Mesothelial cell of epicardium (in vitro differentiated cells): Measurements from ENCODE around the gene PARD3. TPM values are rescaled to one million over a fixed set of nuclear protein-coding genes. Genes with fewer than 3 reads are reported as not detected.
A peak's percentile ranks its signal among the peaks of the same experiment; 100 is the strongest.

ENCODE experiments used
- DNase-seq, 2 experiments: peaks; one replicate each; pipeline ENCODE4 v3.0.0; 2021; ENCODE audit warnings: low spot score in 2 of 2; ENCODE audit not compliant: unreplicated experiment in 2 of 2
- H3K27ac Mint-ChIP-seq: 2 replicates; pipeline ENCODE4 v1.8.0; 2021; ENCODE audit warnings: mixed read lengths
- H3K27me3 Mint-ChIP-seq: 2 replicates; pipeline ENCODE4 v1.8.0; 2021; ENCODE audit warnings: low read depth, mixed read lengths
- H3K36me3 Mint-ChIP-seq: 2 replicates; pipeline ENCODE4 v1.8.0; 2021; ENCODE audit warnings: mixed read lengths
- H3K4me1 Mint-ChIP-seq: 2 replicates; pipeline ENCODE4 v1.8.0; 2021; ENCODE audit warnings: mixed read lengths
- H3K4me3 Mint-ChIP-seq: 2 replicates; pipeline ENCODE4 v1.8.0; 2021; ENCODE audit warnings: mild to moderate bottlenecking, moderate library complexity, mixed read lengths
- H3K9me3 Mint-ChIP-seq: 2 replicates; pipeline ENCODE4 v1.8.0; 2021; ENCODE audit warnings: mixed read lengths
- CTCF ChIP-seq: fragments of 200-600 bp; sonication (generic); IDR thresholded peaks from one replicate; pipeline ENCODE4 v1.5.0; 2021; ENCODE audit warnings: antibody characterized with exemption; ENCODE audit not compliant: unreplicated experiment
- total RNA-seq: library from RNA; stranded (reverse); gene quantifications from 3 replicates; pipeline ENCODE4 v1.2.1, GENCODE V29; 2021

Gene PARD3
- total RNA-seq, 1 donor from 2014 or later, result 73.2 TPM

GRCh38 chr10:34737772-34738169 lies 77.3 kb downstream of the PARD3 start:
- no peak overlapping the region for H3K4me3 Mint-ChIP-seq
- no peaks in the 10 kb centered on the region for H3K9me3 Mint-ChIP-seq
- peak overlapping the region; percentile 68 for H3K27ac Mint-ChIP-seq
- no peaks in the 10 kb centered on the region for H3K27me3 Mint-ChIP-seq
- no peak for DNase-seq
- no peaks in the 10 kb centered on the region for H3K36me3 Mint-ChIP-seq
- no peak for TF ChIP-seq CTCF
- H3K4me1 Mint-ChIP-seq, result peaks cover 57% of the 10 kb centered on the region

- Mint-ChIP-seq H3K9me3 (no peaks in the 10 kb centered on the region), H3K27me3 (no peaks in the 10 kb centered on the region), H3K27ac (peak overlapping the region; percentile 68), H3K4me3 (no peak overlapping the region), H3K36me3 (no peaks in the 10 kb centered on the region), H3K4me1 (peaks cover 58% of the 10 kb centered on the region)
- TF ChIP-seq CTCF, result no peak
- DNase-seq, result no peak
These were observed 77.9 kb downstream of the PARD3 start for GRCh38 chr10:34736976-34737771.

GRCh38 chr10:34734918-34735317 lies 80.2 kb downstream of the PARD3 start:
- H3K27ac Mint-ChIP-seq, result no peak overlapping the region
- no peaks in the 10 kb centered on the region for H3K36me3 Mint-ChIP-seq
- H3K9me3 Mint-ChIP-seq, result no peaks in the 10 kb centered on the region
- no peak for TF ChIP-seq CTCF
- H3K27me3 Mint-ChIP-seq, result no peaks in the 10 kb centered on the region
- no peak overlapping the region for H3K4me3 Mint-ChIP-seq
- no peak for DNase-seq
- H3K4me1 Mint-ChIP-seq, result peaks cover 58% of the 10 kb centered on the region

GRCh38 chr10:34732926-34733325 lies 82.2 kb downstream of the PARD3 start:
- Mint-ChIP-seq H3K27ac (peak overlapping the region; percentile 24), H3K4me1 (peaks cover 52% of the 10 kb centered on the region), H3K27me3 (no peaks in the 10 kb centered on the region), H3K4me3 (no peak overlapping the region), H3K9me3 (no peaks in the 10 kb centered on the region), H3K36me3 (no peaks in the 10 kb centered on the region)
- no peak for TF ChIP-seq CTCF
- no peak for DNase-seq

- H3K27me3 Mint-ChIP-seq, result no peaks in the 10 kb centered on the region
- H3K36me3 Mint-ChIP-seq, result no peaks in the 10 kb centered on the region
- TF ChIP-seq CTCF, result no peak
- H3K4me3 Mint-ChIP-seq, result no peak overlapping the region
- H3K4me1 Mint-ChIP-seq, result peaks cover 52% of the 10 kb centered on the region
- H3K27ac Mint-ChIP-seq, result peak overlapping the region; percentile 92
- H3K9me3 Mint-ChIP-seq, result no peaks in the 10 kb centered on the region
- DNase-seq, result no peak
These were observed 83.0 kb downstream of the PARD3 start for GRCh38 chr10:34731885-34732701.
